HepG2 (cell line): ENCODE results near the gene GFPT2. TPM values are rescaled to one million over a fixed set of nuclear protein-coding genes. Genes with fewer than 3 reads are reported as not detected.

ENCODE experiments used
- ATF3 ChIP-seq: sonication (generic); formaldehyde crosslinking; IDR thresholded peaks from 2 replicates; pipeline ENCODE4 v1.4.0; 2020; ENCODE audit warnings: missing genetic modification reagents
- E2F5 ChIP-seq: sonication (generic); formaldehyde crosslinking; conservative IDR thresholded peaks from 2 replicates; pipeline ENCODE4 v1.4.0; 2020; ENCODE audit warnings: missing genetic modification reagents
- ETV6 ChIP-seq: sonication (generic); formaldehyde crosslinking; conservative IDR thresholded peaks from 2 replicates; pipeline ENCODE4 v1.4.0; 2020; ENCODE audit warnings: missing genetic modification reagents
- KLF16 ChIP-seq, 2 experiments: sonication (generic) in 1 of 2; formaldehyde crosslinking in 1 of 2; IDR thresholded peaks; 2 replicates each; pipeline versions ENCODE4 v1.6.1 to v1.8.0; 2016 to 2023; ENCODE audit warnings: missing genetic modification reagents in 2 of 2, missing compliant biosample characterization in 1 of 2
- KMT2B ChIP-seq: IDR thresholded peaks from 2 replicates; pipeline ENCODE4 v1.6.1; 2016; ENCODE audit warnings: missing genetic modification reagents, missing compliant biosample characterization
- NFKB2 ChIP-seq: sonication (generic); formaldehyde crosslinking; IDR thresholded peaks from 2 replicates; pipeline ENCODE4 v1.4.0; 2020; ENCODE audit warnings: missing genetic modification reagents, borderline replicate concordance
- NR0B2 ChIP-seq: sonication (generic); formaldehyde crosslinking; IDR thresholded peaks from 2 replicates; pipeline ENCODE4 v1.4.0; 2020; ENCODE audit warnings: mild to moderate bottlenecking, missing genetic modification reagents
- PREB ChIP-seq: sonication (generic); formaldehyde crosslinking; IDR thresholded peaks from 2 replicates; pipeline ENCODE4 v1.4.0; 2020; ENCODE audit warnings: missing genetic modification reagents
- RFXANK ChIP-seq: IDR thresholded peaks from 2 replicates; pipeline ENCODE4 v1.6.1; 2016
- SP5 ChIP-seq: IDR thresholded peaks from 2 replicates; pipeline ENCODE4 v1.6.1; 2016; ENCODE audit warnings: low read depth, borderline replicate concordance
- ZBED4 ChIP-seq: sonication (generic); formaldehyde crosslinking; IDR thresholded peaks from 2 replicates; pipeline ENCODE4 v1.4.0; 2020; ENCODE audit warnings: missing genetic modification reagents, borderline replicate concordance
- ZBTB4 ChIP-seq: sonication (generic); formaldehyde crosslinking; IDR thresholded peaks from 2 replicates; pipeline ENCODE4 v1.4.0; 2020; ENCODE audit warnings: missing genetic modification reagents, mild to moderate bottlenecking, borderline replicate concordance
- ZNF143 ChIP-seq: sonication (generic); formaldehyde crosslinking; IDR thresholded peaks from 2 replicates; pipeline ENCODE4 v1.4.0; 2020; ENCODE audit warnings: missing genetic modification reagents
- ZNF343 ChIP-seq: sonication (generic); formaldehyde crosslinking; IDR thresholded peaks from 2 replicates; pipeline ENCODE4 v1.4.0; 2020; ENCODE audit warnings: mild to moderate bottlenecking, missing genetic modification reagents
- ZNF547 ChIP-seq: sonication (generic); formaldehyde crosslinking; IDR thresholded peaks from 2 replicates; pipeline ENCODE4 v1.5.1; 2020; ENCODE audit warnings: mild to moderate bottlenecking, missing genetic modification reagents
- ZNF737 ChIP-seq: sonication (generic); formaldehyde crosslinking; IDR thresholded peaks from 2 replicates; pipeline ENCODE4 v1.5.0; 2020; ENCODE audit warnings: missing genetic modification reagents, mild to moderate bottlenecking, borderline replicate concordance
- ZNF784 ChIP-seq: sonication (generic); formaldehyde crosslinking; IDR thresholded peaks from 2 replicates; pipeline ENCODE4 v1.5.1; 2020; ENCODE audit warnings: missing genetic modification reagents, mild to moderate bottlenecking, borderline replicate concordance
- polyA plus RNA-seq, 8 experiments: library from polyadenylated mRNA; depleted of rRNA in 3 of 8; stranded (reverse) in 7 of 8; unstranded in 1 of 8; fragments of >200 nt; fragmentation: Illumina TruSeq in 4 of 8; extraction: Trizol in 4 of 8; gene quantifications; 2 replicates each; pipeline versions ENCODE4 v1.2.1 to v1.2.3, GENCODE V29; 2011 to 2016; ENCODE audit warnings: low read depth in 4 of 8, missing spikeins in 1 of 8, mixed read lengths in 1 of 8; ENCODE audit not compliant: insufficient read depth in 1 of 8
- total RNA-seq, 5 experiments: library from RNA; depleted of rRNA; stranded (reverse); fragments of >200 nt; fragmentation: Illumina TruSeq; extraction: Trizol; gene quantifications; 2 replicates each; pipeline ENCODE4 v1.2.3, GENCODE V29; 2016; ENCODE audit warnings: low read depth in 1 of 5

GFPT2 gene
- total and polyA plus RNA-seq, 2 of the 13 experiments (the other 11 are each of a cell fraction or from before 2014, with no cell fraction given) = 0.18 TPM

- TF ChIP-seq ZBTB4 (CRISPR knock-in tag) (no peak), ZNF547 (CRISPR knock-in tag) (peak; percentile 77; the same call in 1 of the 2 replicates), ZNF143 (CRISPR knock-in tag) (no peak), ETV6 (CRISPR knock-in tag) (no peak), ZNF343 (CRISPR knock-in tag) (no peak; the same call in 1 of the 2 replicates), ZNF737 (CRISPR knock-in tag) (no peak), ZNF784 (CRISPR knock-in tag) (0 out of 2 replicates have a peak, but pooled peaks have one; percentile 55), SP5 (CRISPR knock-in tag) (no peak), KMT2B (CRISPR knock-in tag) (no peak), PREB (CRISPR knock-in tag) (no peak), RFXANK (CRISPR knock-in tag) (no peak), NR0B2 (CRISPR knock-in tag) (0 out of 2 replicates have a peak, but pooled peaks have one; percentile 40), NFKB2 (CRISPR knock-in tag) (no peak), KLF16 (CRISPR knock-in tag; IDR thresholded peaks at IDR 0.05) (no peak), E2F5 (no peak), ZBED4 (CRISPR knock-in tag) (peak; percentile 92), ATF3 (CRISPR knock-in tag) (no peak)
Measured at GRCh38 chr5:180291943-180292831, 60.9 kb downstream of the GFPT2 start, which contains the start of gene MAPK9 (continued).
